GM18520 (cell line): ENCODE data around the gene RELCH.

Experiments used
- ATAC-seq: cut with Tn5 transposase; IDR thresholded peaks from one replicate; pipeline ENCODE4 v1.9.1; 2021; ENCODE audit not compliant: unreplicated experiment

The RELCH gene

GRCh38 chr18:62250475-62250874 lies 63.4 kb downstream of the RELCH start:
- no peak for ATAC-seq

GRCh38 chr18:62258093-62258492 lies 71.0 kb downstream of the RELCH start:
- no peak for ATAC-seq

GRCh38 chr18:62258616-62259015 lies 71.6 kb downstream of the RELCH start:
- no peak for ATAC-seq

- no peak for ATAC-seq
Measured at GRCh38 chr18:62262061-62262460, 75.0 kb downstream of the RELCH start.

- no peak for ATAC-seq
Measured at GRCh38 chr18:62264984-62265383, 77.9 kb downstream of the RELCH start.

GRCh38 chr18:62277045-62277444 lies 90.0 kb downstream of the RELCH start:
- no peak for ATAC-seq

- ATAC-seq = no peak
Measured at GRCh38 chr18:62279561-62279960, 92.5 kb downstream of the RELCH start.

GRCh38 chr18:62280058-62280457 lies 93.0 kb downstream of the RELCH start:
- ATAC-seq = no peak

GRCh38 chr18:62280786-62281185 lies 93.7 kb downstream of the RELCH start:
- ATAC-seq = no peak

GRCh38 chr18:62281684-62282083 lies 94.6 kb downstream of the RELCH start:
- no peak for ATAC-seq

GRCh38 chr18:62282188-62282629 lies 95.2 kb downstream of the RELCH start:
- no peak for ATAC-seq

GRCh38 chr18:62284637-62285036 lies 97.6 kb downstream of the RELCH start:
- ATAC-seq = no peak

- no peak for ATAC-seq
Measured at GRCh38 chr18:62285281-62285680, 98.2 kb downstream of the RELCH start.

GRCh38 chr18:62287781-62288664 lies 101.0 kb downstream of the RELCH start:
- peak; percentile 13 for ATAC-seq

GRCh38 chr18:62288665-62289008 lies 101.6 kb downstream of the RELCH start:
- peak; percentile 28 for ATAC-seq

GRCh38 chr18:62289047-62289446 lies 102.0 kb downstream of the RELCH start:
- ATAC-seq = peak; percentile 87

GRCh38 chr18:62294073-62294472 lies 107.0 kb downstream of the RELCH start:
- no peak for ATAC-seq

- no peak for ATAC-seq
Measured at GRCh38 chr18:62300359-62300963, 113.4 kb downstream of the RELCH start.

- ATAC-seq = no peak
Measured at GRCh38 chr18:62301322-62301721, 114.3 kb downstream of the RELCH start.

- ATAC-seq = no peak
Measured at GRCh38 chr18:62312851-62313250, 125.8 kb downstream of the RELCH start.

GRCh38 chr18:62318228-62319180 lies 131.4 kb downstream of the RELCH start:
- no peak for ATAC-seq
